SH-SY5Y (cell line): Measurements from ENCODE around the gene RHPN2.

ENCODE experiments used
- GATA2 ChIP-seq: IDR thresholded peaks from 2 replicates; pipeline ENCODE4 v1.6.1; 2011; ENCODE audit warnings: mild to moderate bottlenecking, low read depth, low read length
- GATA3 ChIP-seq: IDR thresholded peaks from 2 replicates; pipeline ENCODE4 v1.6.1; 2011; ENCODE audit warnings: low read depth, mild to moderate bottlenecking, low read length, moderate library complexity

- TF ChIP-seq GATA2 (no peak), GATA3 (no peak)
Measured at GRCh38 chr19:33050110-33050509, 14.6 kb downstream of the RHPN2 start.
